GM23338 (cell line): ENCODE measurements around the gene FBXO31. TPM values are rescaled to one million over a fixed set of nuclear protein-coding genes. Genes with fewer than 3 reads are reported as not detected.

Source experiments
- ATAC-seq: fragments of 200-7000 bp; cut with Tn5 transposase; 3 replicates; pipeline ENCODE4 v1.9.1; 2020
- DNase-seq: peaks from one replicate; pipeline ENCODE4 v3.0.0-alpha.2; 2015; ENCODE audit warnings: low spot score
- H2AFZ ChIP-seq: fragments of 200-600 bp; sonication (generic); 2 replicates; pipeline ENCODE4 v1.8.0; 2016; ENCODE audit warnings: antibody characterized with exemption, mild to moderate bottlenecking, moderate library complexity
- H3F3A ChIP-seq: fragments of 200-600 bp; sonication (generic); replicated peaks from 2 replicates; pipeline ENCODE4 v1.8.0; 2017; ENCODE audit warnings: antibody characterized with exemption, mixed run types, low read depth
- H3K27ac ChIP-seq: fragments of 200-600 bp; sonication (generic); 2 replicates; pipeline ENCODE4 v1.6.1; 2016; ENCODE audit warnings: low read depth
- H3K27me3 ChIP-seq: fragments of 200-600 bp; sonication (generic); 2 replicates; pipeline ENCODE4 v1.8.0; 2016; ENCODE audit warnings: mild to moderate bottlenecking, mixed run types, moderate library complexity; ENCODE audit not compliant: insufficient read depth
- H3K36me3 ChIP-seq: fragments of 200-600 bp; sonication (generic); 2 replicates; pipeline ENCODE4 v1.8.0; 2016; ENCODE audit warnings: mild to moderate bottlenecking; ENCODE audit not compliant: insufficient read depth
- H3K4me1 ChIP-seq: fragments of 200-600 bp; sonication (generic); 2 replicates; pipeline ENCODE4 v1.8.0; 2016; ENCODE audit warnings: mild to moderate bottlenecking, moderate library complexity; ENCODE audit not compliant: insufficient read depth
- H3K4me2 ChIP-seq: fragments of 200-600 bp; sonication (generic); 2 replicates; pipeline ENCODE4 v1.7.1; 2017; ENCODE audit warnings: mixed run types
- H3K4me3 ChIP-seq: fragments of 200-600 bp; sonication (generic); 2 replicates; pipeline ENCODE4 v1.6.1; 2016; ENCODE audit warnings: mixed run types
- H3K79me2 ChIP-seq: fragments of 200-600 bp; sonication (generic); replicated peaks from 2 replicates; pipeline ENCODE4 v1.8.0; 2017; ENCODE audit warnings: mild to moderate bottlenecking; ENCODE audit not compliant: insufficient read depth
- H3K9me2 ChIP-seq: fragments of 200-600 bp; sonication (generic); 2 replicates; pipeline ENCODE4 v1.8.0; 2017; ENCODE audit not compliant: insufficient read depth
- H4K20me1 ChIP-seq: fragments of 200-600 bp; sonication (generic); replicated peaks from 2 replicates; pipeline ENCODE4 v1.8.0; 2017; ENCODE audit warnings: mild to moderate bottlenecking; ENCODE audit not compliant: insufficient read depth
- H3K27ac Mint-ChIP-seq: 2 replicates; pipeline ENCODE4 v1.8.0; 2020; ENCODE audit warnings: inconsistent platforms, mild to moderate bottlenecking, moderate library complexity, mixed read lengths
- H3K27me3 Mint-ChIP-seq: 3 replicates; pipeline ENCODE4 v1.8.0; 2022; ENCODE audit warnings: low read depth, mild to moderate bottlenecking, moderate library complexity, mixed read lengths, inconsistent platforms; ENCODE audit not compliant: insufficient read depth, poor library complexity
- H3K36me3 Mint-ChIP-seq: 3 replicates; pipeline ENCODE4 v1.8.0; 2021; ENCODE audit warnings: low read depth, mild to moderate bottlenecking, inconsistent platforms, moderate library complexity, mixed read lengths
- H3K4me1 Mint-ChIP-seq: 3 replicates; pipeline ENCODE4 v1.8.0; 2020; ENCODE audit warnings: mild to moderate bottlenecking, inconsistent platforms, mixed read lengths
- H3K4me3 Mint-ChIP-seq: 3 replicates; pipeline ENCODE4 v1.8.0; 2021; ENCODE audit warnings: moderate library complexity, mild to moderate bottlenecking, inconsistent platforms, mixed read lengths
- H3K9me3 Mint-ChIP-seq: 3 replicates; pipeline ENCODE4 v1.8.0; 2020; ENCODE audit warnings: moderate library complexity, mild to moderate bottlenecking, inconsistent platforms, mixed read lengths
- CTCF ChIP-seq, 2 experiments: fragments of 200-600 bp in 1 of 2; sonication (generic) in 1 of 2; conservative IDR thresholded peaks; 2 replicates each; pipeline versions ENCODE4 v1.5.1 to v1.6.1; 2016 to 2017; ENCODE audit warnings: antibody characterized with exemption in 2 of 2, low read depth in 2 of 2, mild to moderate bottlenecking in 2 of 2, moderate library complexity in 1 of 2
- EZH2 ChIP-seq: fragments of 200-600 bp; sonication (generic); IDR thresholded peaks from one replicate; pipeline ENCODE4 v1.8.0; 2017; ENCODE audit warnings: antibody characterized with exemption, mild to moderate bottlenecking, low read depth; ENCODE audit not compliant: unreplicated experiment
- EZH2phosphoT487 ChIP-seq: fragments of 200-600 bp; sonication (generic); IDR thresholded peaks from one replicate; pipeline ENCODE4 v1.8.1; 2018; ENCODE audit warnings: antibody characterized with exemption; ENCODE audit not compliant: unreplicated experiment
- JUNB ChIP-seq: IDR thresholded peaks from one replicate; pipeline ENCODE4 v1.6.1; 2016; ENCODE audit warnings: antibody characterized with exemption; ENCODE audit not compliant: unreplicated experiment
- POLR2AphosphoS5 ChIP-seq: IDR thresholded peaks from 2 replicates; pipeline ENCODE4 v1.6.1; 2016; ENCODE audit warnings: antibody characterized with exemption, low read depth
- REST ChIP-seq: IDR thresholded peaks from one replicate; pipeline ENCODE4 v1.6.1; 2018; ENCODE audit warnings: antibody characterized with exemption; ENCODE audit not compliant: unreplicated experiment
- ZNF114 ChIP-seq: fragments of 250-450 bp; sonication (Bioruptor Pico); IDR thresholded peaks from 2 replicates; pipeline ENCODE4 v1.5.0; 2020; ENCODE audit warnings: mild to moderate bottlenecking, moderate library complexity
- ZNF331 ChIP-seq: fragments of 250-450 bp; sonication (Bioruptor Pico); IDR thresholded peaks from 2 replicates; pipeline ENCODE4 v1.5.0; 2020; ENCODE audit warnings: low read depth, mild to moderate bottlenecking, moderate library complexity
- ZNF462 ChIP-seq: fragments of 250-450 bp; sonication (Bioruptor Pico); IDR thresholded peaks from 2 replicates; pipeline ENCODE4 v1.5.0; 2020; ENCODE audit warnings: mild to moderate bottlenecking, moderate library complexity
- polyA plus RNA-seq: library from polyadenylated mRNA; unstranded; fragments of >200 nt; fragmentation: Nextera tagmentation; extraction: Ambion mirVana; gene quantifications from 2 replicates; pipeline ENCODE4 v1.2.1, GENCODE V29; 2016
- total RNA-seq: library from RNA; depleted of rRNA; stranded (reverse); fragments of >200 nt; shearing (Covaris generic); gene quantifications from 2 replicates; pipeline ENCODE4 v1.2.3, GENCODE V29; 2014

FBXO31 gene
- total and polyA plus RNA-seq, 2 experiments from 2014 or later, result 7.0 to 23.8 TPM

GRCh38 chr16:87308826-87309225, 74.8 kb downstream of the FBXO31 start (continued):
- TF ChIP-seq REST (no peak), ZNF114 (no peak), EZH2 (no peak), POLR2AphosphoS5 (no peak)

GRCh38 chr16:87306516-87306915, 77.1 kb downstream of the FBXO31 start:
- H3K27ac ChIP-seq, result no peak overlapping the region
- ATAC-seq, result no peak
- Mint-ChIP-seq H3K9me3 (peaks cover 5% of the 10 kb centered on the region), H3K27me3 (peaks cover 5% of the 10 kb centered on the region), H3K4me1 (peaks cover 15% of the 10 kb centered on the region), H3K4me3 (no peak overlapping the region), H3K36me3 (peaks cover 6% of the 10 kb centered on the region; the same call in 2 of the 3 replicates), H3K27ac (no peak overlapping the region)
- no peaks in the 10 kb centered on the region for H3K36me3 ChIP-seq
- no peak overlapping the region for H2AFZ ChIP-seq
- no peaks in the 10 kb centered on the region for H3K27me3 ChIP-seq
- no peak for DNase-seq
- no peaks in the 10 kb centered on the region for H3K79me2 ChIP-seq
- no peaks in the 10 kb centered on the region for H3F3A ChIP-seq
- no peaks in the 10 kb centered on the region for H4K20me1 ChIP-seq
- H3K4me3 ChIP-seq, result no peak overlapping the region
- no peaks in the 10 kb centered on the region for H3K9me2 ChIP-seq
- H3K4me1 ChIP-seq, result 0 out of 2 replicates have a peak, but pooled peaks cover 4% of the 10 kb centered on the region
- no peak overlapping the region for H3K4me2 ChIP-seq
- TF ChIP-seq JUNB, result no peak
- TF ChIP-seq ZNF462, result no peak
- TF ChIP-seq EZH2phosphoT487, result no peak
- TF ChIP-seq CTCF (conservative IDR thresholded peaks at IDR 0.05; ENCODE audit: low read depth in 2 of 2), result no peak
- no peak for TF ChIP-seq REST
- no peak for TF ChIP-seq ZNF331 (CRISPR knock-in tag)
